Nephron progenitor cell (in vitro differentiated cells): ENCODE measurements around the gene GALNT14.
A peak's percentile ranks its signal among the peaks of the same experiment; 100 is the strongest.

ENCODE experiments used
- DNase-seq: peaks from one replicate; pipeline ENCODE4 v3.0.0; 2021
- H3K27ac Mint-ChIP-seq: 2 replicates; pipeline ENCODE4 v1.8.0; 2021; ENCODE audit warnings: mild to moderate bottlenecking, moderate library complexity, mixed read lengths
- H3K27me3 Mint-ChIP-seq: 2 replicates; pipeline ENCODE4 v1.8.0; 2021; ENCODE audit warnings: mild to moderate bottlenecking, low read depth, mixed read lengths; ENCODE audit not compliant: poor library complexity
- H3K36me3 Mint-ChIP-seq: 2 replicates; pipeline ENCODE4 v1.8.0; 2021; ENCODE audit warnings: low read depth, mixed read lengths
- H3K4me1 Mint-ChIP-seq: 2 replicates; pipeline ENCODE4 v1.8.0; 2021; ENCODE audit warnings: mixed read lengths
- H3K4me3 Mint-ChIP-seq: 2 replicates; pipeline ENCODE4 v1.8.0; 2021; ENCODE audit warnings: mild to moderate bottlenecking, moderate library complexity, mixed read lengths
- H3K9me3 Mint-ChIP-seq: 2 replicates; pipeline ENCODE4 v1.8.0; 2021; ENCODE audit warnings: mild to moderate bottlenecking, moderate library complexity, mixed read lengths
- CTCF ChIP-seq: fragments of 200-600 bp; sonication (generic); IDR thresholded peaks from 2 replicates; pipeline ENCODE4 v1.5.0; 2021; ENCODE audit warnings: antibody characterized with exemption

The GALNT14 gene

GRCh38 chr2:30880516-30880915 is 257.7 kb downstream of the GALNT14 start:
- no peak for DNase-seq
- H3K9me3 Mint-ChIP-seq: peaks cover 8% of the 10 kb centered on the region
- peaks cover 9% of the 10 kb centered on the region for H3K4me1 Mint-ChIP-seq
- H3K36me3 Mint-ChIP-seq: no peaks in the 10 kb centered on the region
- peaks cover 19% of the 10 kb centered on the region for H3K27me3 Mint-ChIP-seq
- H3K4me3 Mint-ChIP-seq: no peak overlapping the region
- H3K27ac Mint-ChIP-seq: no peak overlapping the region
- no peak for TF ChIP-seq CTCF

- Mint-ChIP-seq H3K27me3 (peaks cover 11% of the 10 kb centered on the region), H3K27ac (no peak overlapping the region), H3K4me1 (peaks cover 11% of the 10 kb centered on the region), H3K36me3 (no peaks in the 10 kb centered on the region), H3K4me3 (no peak overlapping the region), H3K9me3 (peaks cover 26% of the 10 kb centered on the region)
- TF ChIP-seq CTCF: no peak
- DNase-seq: no peak
Observed at GRCh38 chr2:30877833-30878232, 260.4 kb downstream of the GALNT14 start.

GRCh38 chr2:30872797-30873196 is 265.4 kb downstream of the GALNT14 start:
- peaks cover 4% of the 10 kb centered on the region for H3K27me3 Mint-ChIP-seq
- no peaks in the 10 kb centered on the region for H3K36me3 Mint-ChIP-seq
- H3K27ac Mint-ChIP-seq: no peak overlapping the region
- DNase-seq: no peak
- H3K9me3 Mint-ChIP-seq: peaks cover 26% of the 10 kb centered on the region
- H3K4me1 Mint-ChIP-seq: peaks cover 18% of the 10 kb centered on the region
- TF ChIP-seq CTCF: no peak
- H3K4me3 Mint-ChIP-seq: no peak overlapping the region

- H3K9me3 Mint-ChIP-seq: peaks cover 26% of the 10 kb centered on the region
- H3K27me3 Mint-ChIP-seq: peaks cover 6% of the 10 kb centered on the region
- H3K27ac Mint-ChIP-seq: peak overlapping the region; percentile 80
- peak overlapping the region; percentile 55 for H3K4me3 Mint-ChIP-seq
- H3K36me3 Mint-ChIP-seq: no peaks in the 10 kb centered on the region
- DNase-seq: no peak
- TF ChIP-seq CTCF: no peak
- H3K4me1 Mint-ChIP-seq: peaks cover 18% of the 10 kb centered on the region
Observed at GRCh38 chr2:30871980-30872789, 266.1 kb downstream of the GALNT14 start.

GRCh38 chr2:30871440-30871839 is 266.8 kb downstream of the GALNT14 start:
- Mint-ChIP-seq H3K27me3 (peaks cover 6% of the 10 kb centered on the region), H3K36me3 (no peaks in the 10 kb centered on the region), H3K27ac (peak overlapping the region; percentile 66), H3K4me3 (no peak overlapping the region), H3K4me1 (peaks cover 18% of the 10 kb centered on the region), H3K9me3 (peaks cover 25% of the 10 kb centered on the region)
- DNase-seq: no peak
- TF ChIP-seq CTCF: no peak

- no peaks in the 10 kb centered on the region for H3K36me3 Mint-ChIP-seq
- peaks cover 18% of the 10 kb centered on the region for H3K4me1 Mint-ChIP-seq
- H3K27me3 Mint-ChIP-seq: peaks cover 6% of the 10 kb centered on the region
- TF ChIP-seq CTCF: no peak
- DNase-seq: no peak
- H3K27ac Mint-ChIP-seq: no peak overlapping the region
- no peak overlapping the region for H3K4me3 Mint-ChIP-seq
- peaks cover 14% of the 10 kb centered on the region for H3K9me3 Mint-ChIP-seq
Observed at GRCh38 chr2:30869988-30870387, 268.3 kb downstream of the GALNT14 start.
